HepG2 (cell line): ENCODE data around the gene SHQ1.

Experiments
- CTCF ChIP-seq: sonication (generic); formaldehyde crosslinking; IDR thresholded peaks from 2 replicates; pipeline ENCODE4 v1.5.0; 2020; ENCODE audit warnings: mild to moderate bottlenecking, missing genetic modification reagents, moderate library complexity
- GABPA ChIP-seq, 2 experiments: IDR thresholded peaks; 2 replicates each; pipeline ENCODE4 v1.6.1; 2011 to 2016; ENCODE audit warnings: low read depth in 2 of 2, low read length in 1 of 2, missing biosample characterization in 1 of 2, missing genetic modification characterization in 1 of 2
- GTF3A ChIP-seq: sonication (generic); formaldehyde crosslinking; conservative IDR thresholded peaks from 2 replicates; pipeline ENCODE4 v1.4.0; 2020; ENCODE audit warnings: mild to moderate bottlenecking, missing genetic modification reagents
- HNF4A ChIP-seq: sonication (generic); formaldehyde crosslinking; IDR thresholded peaks from 2 replicates; pipeline ENCODE4 v1.4.0; 2020; ENCODE audit warnings: missing genetic modification reagents
- POLR2A ChIP-seq, 2 experiments: IDR thresholded peaks; 2 replicates each; pipeline ENCODE4 v1.6.1; 2011; ENCODE audit warnings: low read depth in 2 of 2, low read length in 2 of 2, mild to moderate bottlenecking in 1 of 2, moderate library complexity in 1 of 2; ENCODE audit not compliant: insufficient read depth in 1 of 2
- RBM39 ChIP-seq: fragments of 200-400 bp; formaldehyde crosslinking; IDR thresholded peaks from one replicate; pipeline ENCODE4 v1.6.1; 2018; ENCODE audit warnings: antibody characterized with exemption, mild to moderate bottlenecking, low read depth, low read length; ENCODE audit not compliant: poor library complexity, severe bottlenecking
- SP4 ChIP-seq: sonication (generic); formaldehyde crosslinking; IDR thresholded peaks from 2 replicates; pipeline ENCODE4 v1.8.1; 2023; ENCODE audit warnings: mild to moderate bottlenecking, missing genetic modification reagents
- ZBTB25 ChIP-seq: IDR thresholded peaks from 2 replicates; pipeline ENCODE4 v1.6.1; 2018; ENCODE audit warnings: missing genetic modification reagents
- ZC3H4 ChIP-seq: sonication (generic); formaldehyde crosslinking; IDR thresholded peaks from 2 replicates; pipeline ENCODE4 v1.4.0; 2020; ENCODE audit warnings: missing genetic modification reagents, borderline replicate concordance
- ZNF282 ChIP-seq: fragments of 450-650 bp; IDR thresholded peaks from 2 replicates; pipeline ENCODE4 v1.6.1; 2018; ENCODE audit not compliant: partially characterized antibody
- ZNF589 ChIP-seq: sonication (generic); formaldehyde crosslinking; conservative IDR thresholded peaks from 2 replicates; pipeline ENCODE4 v1.8.0; 2022; ENCODE audit warnings: mild to moderate bottlenecking, moderate library complexity, missing genetic modification reagents
- ZNF639 ChIP-seq: conservative IDR thresholded peaks from 2 replicates; pipeline ENCODE4 v1.6.1; 2018; ENCODE audit warnings: missing genetic modification reagents
- ZNF790 ChIP-seq: sonication (generic); formaldehyde crosslinking; IDR thresholded peaks from 2 replicates; pipeline ENCODE4 v1.8.0; 2022; ENCODE audit warnings: missing genetic modification reagents, mild to moderate bottlenecking, borderline replicate concordance

- TF ChIP-seq GABPA (IDR thresholded peaks at IDR 0.05; ENCODE audit: low read depth, low read length) (no peak), GABPA (CRISPR knock-in tag; IDR thresholded peaks at IDR 0.05; ENCODE audit: low read depth) (no peak), GTF3A (CRISPR knock-in tag) (no peak), CTCF (CRISPR knock-in tag) (no peak), ZNF790 (CRISPR knock-in tag) (no peak), RBM39 (no peak), ZC3H4 (no peak), POLR2A (IDR thresholded peaks at IDR 0.05; ENCODE audit: insufficient read depth in 1 of 2, low read depth in 2 of 2, low read length in 2 of 2) (no peak), SP4 (CRISPR knock-in tag) (no peak), HNF4A (CRISPR knock-in tag) (no peak), ZNF589 (no peak), ZNF639 (CRISPR knock-in tag) (no peak), ZNF282 (no peak), ZBTB25 (no peak)
Observed at GRCh38 chr3:72761410-72761809, 86.8 kb downstream of the SHQ1 start.
